Muscle layer of duodenum (tissue), 2 donors: Measurements from ENCODE around the gene THEM4.

Source experiments
- H3K27ac ChIP-seq: one replicate; pipeline ENCODE4 v1.7.0; 2013; ENCODE audit warnings: mild to moderate bottlenecking, low read length
- H3K27me3 ChIP-seq: one replicate; pipeline ENCODE4 v1.7.0; 2013; ENCODE audit warnings: low read depth, mild to moderate bottlenecking, control low read depth, low read length
- H3K36me3 ChIP-seq, 2 donors: one replicate each; pipeline ENCODE4 v1.7.0; 2013; ENCODE audit warnings: low read length in 2 of 2, control low read depth in 1 of 2, mild to moderate bottlenecking in 1 of 2; ENCODE audit not compliant: insufficient read depth in 2 of 2, control insufficient read depth in 1 of 2
- H3K4me1 ChIP-seq, 2 donors: one replicate each; pipeline ENCODE4 v1.7.0; 2013; ENCODE audit warnings: low read length in 2 of 2, mild to moderate bottlenecking in 2 of 2, control low read depth in 1 of 2, moderate library complexity in 1 of 2; ENCODE audit not compliant: insufficient read depth in 2 of 2, control insufficient read depth in 1 of 2
- H3K4me3 ChIP-seq, 2 donors: one replicate each; pipeline ENCODE4 v1.7.0; 2013; ENCODE audit warnings: low read length in 2 of 2, low read depth in 1 of 2, mild to moderate bottlenecking in 1 of 2
- H3K9me3 ChIP-seq, 2 donors: one replicate each; pipeline ENCODE4 v1.7.0; 2013; ENCODE audit warnings: low read length in 2 of 2, control low read depth in 1 of 2, mild to moderate bottlenecking in 1 of 2; ENCODE audit not compliant: control insufficient read depth in 1 of 2
- donor health status: healthy.

Gene THEM4

DNA sequence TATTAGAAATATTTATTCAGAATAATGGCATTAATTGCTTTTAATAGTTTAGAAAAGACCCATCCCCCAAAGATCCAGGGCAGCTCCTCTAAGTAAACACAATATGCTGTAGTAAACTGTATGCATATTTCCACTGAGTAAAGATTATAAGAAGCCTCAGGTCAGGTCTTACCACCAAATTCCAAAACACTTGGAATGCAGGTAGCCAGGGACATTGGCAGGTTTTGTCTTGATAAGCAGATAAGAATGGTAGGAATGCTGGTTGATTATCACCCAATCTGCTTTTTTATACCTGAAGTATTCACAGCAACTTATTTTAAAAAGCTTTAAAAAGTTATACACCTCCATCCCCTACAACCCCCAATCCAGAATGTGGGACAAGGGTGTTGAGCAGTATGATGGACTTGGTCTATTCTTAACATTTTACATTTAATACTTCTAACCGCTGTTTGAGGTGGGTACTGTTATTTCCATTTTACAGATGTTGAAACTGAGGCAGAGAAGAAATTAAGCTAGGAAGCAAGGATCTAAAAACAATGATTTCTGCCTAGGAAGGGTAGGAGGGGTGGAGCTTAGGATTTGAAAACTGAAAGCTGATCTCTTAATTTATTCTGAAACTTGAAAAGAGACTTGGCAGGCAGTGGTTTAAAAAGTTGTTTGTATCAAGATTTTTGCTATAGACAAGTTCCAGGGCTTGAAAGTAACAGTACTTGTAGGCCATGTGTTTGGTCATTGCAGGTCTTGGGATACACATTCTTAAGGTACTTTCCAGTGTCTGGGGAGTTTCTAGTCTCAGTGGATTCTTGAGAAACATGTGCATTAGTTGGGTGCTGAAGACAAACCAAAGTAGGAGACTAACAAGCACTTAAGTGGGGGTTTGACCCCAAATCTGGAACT is 15.6 kb upstream of the THEM4 start:
- no peaks in the 10 kb centered on the region for H3K36me3 ChIP-seq
- no peaks in the 10 kb centered on the region for H3K27me3 ChIP-seq
- H3K4me1 ChIP-seq: no peaks in the 10 kb centered on the region
- no peak overlapping the region for H3K27ac ChIP-seq
- no peaks in the 10 kb centered on the region for H3K9me3 ChIP-seq
- H3K4me3 ChIP-seq: no peak overlapping the region

DNA sequence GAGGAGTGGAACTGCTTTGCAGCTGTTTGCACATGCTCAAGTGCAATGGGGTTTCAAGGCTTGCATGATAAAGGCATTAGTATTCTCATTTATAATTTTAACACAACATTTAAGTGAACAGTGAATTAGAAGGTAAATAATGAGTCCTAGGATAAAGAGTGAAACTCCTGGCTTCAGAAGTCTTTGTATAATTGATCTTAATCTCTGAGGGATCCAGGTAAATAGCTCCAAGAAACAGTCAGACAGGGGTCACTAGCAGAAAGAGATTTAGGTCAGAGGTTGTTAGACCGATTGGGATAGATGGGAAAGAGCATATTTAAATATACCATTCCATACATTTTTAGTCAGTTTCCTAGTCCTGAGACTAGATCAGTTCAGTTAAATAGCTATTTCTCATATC is 14.1 kb upstream of the THEM4 start:
- no peaks in the 10 kb centered on the region for H3K4me1 ChIP-seq
- H3K9me3 ChIP-seq: no peaks in the 10 kb centered on the region
- no peaks in the 10 kb centered on the region for H3K36me3 ChIP-seq
- no peaks in the 10 kb centered on the region for H3K27me3 ChIP-seq
- no peak overlapping the region for H3K4me3 ChIP-seq
- no peak overlapping the region for H3K27ac ChIP-seq

DNA sequence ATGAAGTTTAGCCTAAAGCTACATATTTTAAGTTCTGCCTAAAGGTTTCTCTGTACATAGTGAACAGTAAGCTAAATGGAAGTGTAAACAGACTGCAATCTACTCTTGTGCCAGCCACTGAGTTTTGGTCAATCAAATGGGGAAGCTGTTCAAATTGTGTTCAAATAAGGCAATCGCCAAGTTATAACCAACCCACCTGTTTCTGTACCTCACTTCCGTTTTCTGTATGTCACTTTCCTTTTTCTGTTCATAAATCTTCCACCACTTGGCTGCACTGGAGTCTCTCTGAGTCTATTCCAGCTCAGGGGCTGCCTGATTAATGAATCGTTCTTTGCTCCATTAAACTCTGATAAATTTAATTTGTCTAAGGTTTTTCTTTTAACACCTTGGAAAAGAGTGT is 10.8 kb upstream of the THEM4 start:
- Histone ChIP-seq H3K27ac (no peak overlapping the region), H3K4me3 (no peak overlapping the region), H3K27me3 (no peaks in the 10 kb centered on the region), H3K36me3 (no peaks in the 10 kb centered on the region), H3K4me1 (no peaks in the 10 kb centered on the region), H3K9me3 (no peaks in the 10 kb centered on the region)

DNA sequence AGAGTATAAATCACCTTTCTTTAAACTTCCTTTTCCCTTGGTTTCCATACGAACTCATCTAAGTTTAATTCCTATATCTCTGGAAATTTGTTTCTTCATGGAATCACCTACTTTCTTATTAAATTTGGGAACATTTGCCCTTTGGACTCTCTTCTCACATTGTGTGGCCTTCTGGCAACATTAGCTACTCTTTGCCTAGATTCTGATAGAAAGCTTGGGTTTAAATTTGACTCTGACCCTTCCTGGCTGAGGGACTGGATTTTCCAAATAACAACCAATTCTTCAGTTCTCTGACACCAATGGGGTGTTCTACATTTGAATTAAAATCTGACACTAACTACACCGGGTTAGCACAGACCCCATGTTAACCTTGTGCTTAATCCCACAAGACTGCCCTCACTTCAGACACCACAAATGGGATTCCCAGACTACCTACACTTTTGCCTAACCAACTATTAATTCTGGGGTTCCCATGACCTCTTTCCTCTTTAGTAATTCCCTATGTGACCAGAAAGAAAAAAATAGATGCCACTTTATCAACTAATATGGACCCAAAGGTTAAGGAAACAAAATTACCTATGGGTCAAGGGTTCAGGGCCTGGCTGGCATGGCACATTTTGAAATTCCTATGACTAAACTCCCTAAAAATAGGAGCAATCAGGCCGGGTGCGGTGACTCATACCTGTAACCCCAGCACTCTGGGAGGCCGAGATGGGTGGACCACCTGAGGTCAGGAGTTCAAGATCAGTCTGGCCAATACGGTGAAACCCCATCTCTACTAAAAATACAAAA is 9.7 kb upstream of the THEM4 start:
- no peaks in the 10 kb centered on the region for H3K27me3 ChIP-seq
- H3K36me3 ChIP-seq: no peaks in the 10 kb centered on the region
- no peaks in the 10 kb centered on the region for H3K4me1 ChIP-seq
- no peaks in the 10 kb centered on the region for H3K9me3 ChIP-seq
- no peak overlapping the region for H3K4me3 ChIP-seq
- no peak overlapping the region for H3K27ac ChIP-seq

DNA sequence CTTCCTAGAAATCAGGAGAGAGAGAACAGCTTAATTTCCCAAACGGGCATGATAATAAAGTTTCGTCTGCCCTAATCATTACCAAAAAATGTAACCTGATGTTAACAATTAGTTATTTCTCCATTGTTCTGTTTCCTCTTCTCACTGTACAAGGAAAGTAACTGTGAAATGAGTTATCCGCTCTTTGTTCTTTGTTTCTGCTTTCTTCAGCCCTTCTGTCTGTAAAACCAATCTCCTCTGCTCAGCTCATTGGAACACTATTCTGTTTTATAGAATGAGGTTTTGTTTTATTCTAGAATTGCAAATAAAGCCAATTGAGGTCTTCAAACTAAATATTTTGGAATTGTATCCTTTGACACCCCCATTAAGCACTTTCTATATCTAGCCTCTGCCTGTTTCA is 8.8 kb upstream of the THEM4 start:
- no peak overlapping the region for H3K4me3 ChIP-seq
- no peaks in the 10 kb centered on the region for H3K9me3 ChIP-seq
- H3K27me3 ChIP-seq: no peaks in the 10 kb centered on the region
- no peaks in the 10 kb centered on the region for H3K4me1 ChIP-seq
- no peak overlapping the region for H3K27ac ChIP-seq
- H3K36me3 ChIP-seq: no peaks in the 10 kb centered on the region

DNA sequence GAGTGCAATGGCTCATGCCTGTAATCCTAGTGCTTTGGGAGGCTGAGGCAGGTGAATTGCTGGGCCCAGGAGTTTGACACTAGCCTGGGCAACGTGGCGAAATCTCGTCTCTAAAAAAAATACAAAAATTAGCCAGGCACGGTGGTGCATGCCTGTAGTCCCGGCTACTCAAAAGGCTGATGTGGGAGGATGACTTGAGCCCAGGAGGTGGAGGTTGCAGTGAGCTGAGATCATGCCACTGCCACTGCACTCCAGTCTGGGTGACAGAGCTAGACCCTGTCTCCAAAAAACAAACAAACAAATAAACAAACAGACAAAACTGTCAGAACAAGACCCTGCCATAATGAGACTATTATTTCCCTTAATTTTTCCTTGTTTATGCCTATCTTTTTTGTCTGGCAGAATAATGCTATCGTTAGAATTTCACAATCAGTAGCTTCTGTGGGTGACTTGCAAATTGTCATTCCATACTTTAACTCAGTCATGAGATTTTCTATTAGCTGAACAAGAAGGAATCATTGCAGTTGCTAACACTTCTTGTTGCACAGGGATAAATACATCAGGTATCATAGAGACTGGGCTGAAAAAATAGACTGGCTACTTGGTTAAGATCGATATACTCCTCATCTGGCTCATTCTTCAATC is 7.5 kb upstream of the THEM4 start:
- Histone ChIP-seq H3K9me3 (no peaks in the 10 kb centered on the region), H3K36me3 (no peaks in the 10 kb centered on the region), H3K4me1 (no peaks in the 10 kb centered on the region), H3K27me3 (no peaks in the 10 kb centered on the region), H3K27ac (no peak overlapping the region), H3K4me3 (no peak overlapping the region)

DNA sequence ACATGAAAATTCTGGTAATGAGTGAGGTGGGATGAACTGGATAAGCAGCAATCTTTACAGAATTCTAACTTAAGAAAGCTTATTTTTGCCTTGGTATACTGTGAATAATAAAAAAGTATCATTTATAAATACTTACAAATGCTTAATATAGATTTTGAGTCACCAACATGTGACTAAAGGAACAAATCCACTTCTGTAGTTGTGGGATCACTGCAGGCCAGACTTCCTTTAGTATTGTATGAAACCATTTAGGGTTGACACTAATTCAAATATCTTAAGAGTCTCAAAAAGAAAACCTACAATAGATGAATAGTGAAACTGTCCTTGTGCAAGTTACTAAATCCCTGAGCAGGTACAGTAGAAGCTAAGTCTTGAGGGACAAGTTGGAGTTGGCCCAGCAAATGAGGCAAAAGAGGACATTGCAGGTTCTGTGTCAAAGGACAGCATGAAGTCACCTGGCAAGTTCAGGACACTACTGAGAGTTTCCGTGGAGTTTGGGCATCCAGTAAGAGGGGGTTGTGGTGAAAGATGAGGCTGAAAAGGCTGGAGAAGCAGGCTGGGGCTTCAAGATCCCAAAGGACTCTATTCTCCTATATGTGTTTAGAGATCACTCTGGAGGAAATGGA is 5.9 kb upstream of the THEM4 start:
- Histone ChIP-seq H3K9me3 (no peaks in the 10 kb centered on the region), H3K27ac (no peak overlapping the region), H3K4me3 (no peak overlapping the region), H3K4me1 (peaks cover 0 to 3% of the 10 kb centered on the region in 2 donors), H3K36me3 (no peaks in the 10 kb centered on the region), H3K27me3 (no peaks in the 10 kb centered on the region)

DNA sequence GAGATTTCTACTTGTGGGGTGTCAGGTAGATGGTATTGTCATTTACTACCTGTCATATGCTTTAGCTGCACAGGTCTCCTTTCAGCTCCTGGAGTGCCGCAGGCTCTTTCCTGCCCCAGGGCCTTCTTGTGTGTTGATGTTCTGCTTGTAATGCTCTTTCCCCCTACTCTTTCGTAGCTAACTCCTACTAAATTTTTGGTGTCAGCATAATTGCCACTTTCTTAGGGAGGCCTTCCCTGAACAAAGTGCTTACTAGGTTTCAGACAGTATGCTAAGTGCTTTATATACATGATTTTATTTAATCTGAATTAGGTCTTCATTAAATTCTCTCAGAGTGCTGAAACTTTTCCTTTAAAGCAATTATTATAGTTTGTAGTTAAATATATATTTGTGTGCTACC is 4.8 kb upstream of the THEM4 start:
- Histone ChIP-seq H3K4me3 (no peak overlapping the region), H3K4me1 (peaks cover 0 to 4% of the 10 kb centered on the region in 2 donors), H3K36me3 (no peaks in the 10 kb centered on the region), H3K27me3 (no peaks in the 10 kb centered on the region), H3K9me3 (no peaks in the 10 kb centered on the region), H3K27ac (no peak overlapping the region)

DNA sequence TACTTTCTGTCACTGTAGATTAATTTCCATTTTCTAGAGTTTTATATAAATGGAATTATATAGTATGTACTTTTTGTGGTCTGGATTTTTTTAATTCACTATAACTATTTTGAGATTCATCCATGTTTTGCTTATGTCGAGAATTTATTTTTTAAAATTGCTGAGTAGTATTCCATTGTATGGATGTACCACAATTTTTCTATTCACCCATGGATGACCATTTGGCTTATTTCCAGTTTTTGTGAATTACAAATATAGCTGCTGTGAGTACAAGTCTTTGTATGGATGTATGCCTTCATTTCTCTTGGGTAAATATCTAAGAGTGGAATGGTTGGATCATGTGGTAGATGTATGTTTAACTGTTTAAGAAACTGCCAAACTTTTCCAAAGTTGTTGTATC is 3.7 kb upstream of the THEM4 start:
- Histone ChIP-seq H3K27ac (no peak overlapping the region), H3K27me3 (no peaks in the 10 kb centered on the region), H3K4me1 (peaks cover 0 to 13% of the 10 kb centered on the region in 2 donors), H3K4me3 (no peak overlapping the region), H3K36me3 (no peaks in the 10 kb centered on the region), H3K9me3 (no peaks in the 10 kb centered on the region)

DNA sequence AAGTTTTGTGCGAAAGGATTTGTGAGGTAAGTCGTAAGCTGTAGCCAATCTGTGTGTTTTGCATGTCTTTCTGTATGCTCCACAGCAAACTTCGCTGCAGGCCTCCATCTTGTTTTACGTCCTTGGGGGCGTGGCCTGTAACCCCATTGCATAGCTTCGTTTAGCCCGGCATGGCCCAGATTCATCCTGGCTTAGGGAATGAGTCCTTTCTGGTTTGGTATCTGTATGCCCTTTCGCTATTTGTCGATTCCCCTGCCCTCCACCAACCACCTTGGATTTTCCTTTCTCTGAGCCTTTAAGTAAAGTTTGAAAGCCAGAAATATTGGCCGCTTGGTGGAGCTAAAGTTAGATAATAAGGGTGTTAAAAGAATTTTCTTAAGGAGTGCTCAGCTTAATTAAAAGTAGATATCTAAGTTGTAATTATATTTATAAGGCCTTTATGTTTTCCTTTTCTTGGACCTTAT is 1.1 kb downstream of the THEM4 start:
- H3K4me1 ChIP-seq: peaks cover 0 to 13% of the 10 kb centered on the region in 2 donors
- peak overlapping the region; percentile 73 to 89 for H3K4me3 ChIP-seq
- peak overlapping the region; percentile 91 for H3K27ac ChIP-seq
- no peaks in the 10 kb centered on the region for H3K27me3 ChIP-seq
- no peaks in the 10 kb centered on the region for H3K36me3 ChIP-seq
- no peaks in the 10 kb centered on the region for H3K9me3 ChIP-seq
